HG03060 (cell line): Measurements from ENCODE around the gene CXCR5.
A peak's percentile ranks its signal among the peaks of the same experiment; 100 is the strongest.

Experiments
- ATAC-seq: cut with Tn5 transposase; IDR thresholded peaks from one replicate; pipeline ENCODE4 v1.9.1; 2021; ENCODE audit warnings: low read depth, moderate number of reproducible peaks; ENCODE audit not compliant: unreplicated experiment

The CXCR5 gene

GRCh38 chr11:118923721-118924587, 40.3 kb downstream of the CXCR5 start:
- ATAC-seq: no peak

- ATAC-seq: no peak
Measured at GRCh38 chr11:118924591-118925585, 41.2 kb downstream of the CXCR5 start.

GRCh38 chr11:118927554-118928100, 43.9 kb downstream of the CXCR5 start:
- ATAC-seq: no peak

- peak; percentile 34 for ATAC-seq
Measured at GRCh38 chr11:118928101-118928869, 44.6 kb downstream of the CXCR5 start.

- ATAC-seq: no peak
Measured at GRCh38 chr11:118928870-118929500, 45.3 kb downstream of the CXCR5 start.

GRCh38 chr11:118929501-118930093, 45.9 kb downstream of the CXCR5 start:
- ATAC-seq: no peak

- no peak for ATAC-seq
Measured at GRCh38 chr11:118930094-118930712, 46.5 kb downstream of the CXCR5 start.

- ATAC-seq: no peak
Measured at GRCh38 chr11:118931571-118931970, 47.9 kb downstream of the CXCR5 start.

GRCh38 chr11:118933486-118933885, 49.8 kb downstream of the CXCR5 start:
- ATAC-seq: no peak

GRCh38 chr11:118935376-118935775, 51.7 kb downstream of the CXCR5 start:
- no peak for ATAC-seq

GRCh38 chr11:118938491-118939403, 55.1 kb downstream of the CXCR5 start:
- no peak for ATAC-seq

GRCh38 chr11:118939404-118939915, 55.8 kb downstream of the CXCR5 start:
- no peak for ATAC-seq

- no peak for ATAC-seq
Measured at GRCh38 chr11:118939953-118940598, 56.4 kb downstream of the CXCR5 start.

- ATAC-seq: no peak
Measured at GRCh38 chr11:118947091-118947490, 63.4 kb downstream of the CXCR5 start.
